Fibroblast of skin of back (primary cell): Measurements from ENCODE around the gene CRACR2B.

ENCODE experiments used
- DNase-seq: peaks from one replicate; pipeline ENCODE4 v3.0.0-alpha.2; 2013

CRACR2B gene

DNA sequence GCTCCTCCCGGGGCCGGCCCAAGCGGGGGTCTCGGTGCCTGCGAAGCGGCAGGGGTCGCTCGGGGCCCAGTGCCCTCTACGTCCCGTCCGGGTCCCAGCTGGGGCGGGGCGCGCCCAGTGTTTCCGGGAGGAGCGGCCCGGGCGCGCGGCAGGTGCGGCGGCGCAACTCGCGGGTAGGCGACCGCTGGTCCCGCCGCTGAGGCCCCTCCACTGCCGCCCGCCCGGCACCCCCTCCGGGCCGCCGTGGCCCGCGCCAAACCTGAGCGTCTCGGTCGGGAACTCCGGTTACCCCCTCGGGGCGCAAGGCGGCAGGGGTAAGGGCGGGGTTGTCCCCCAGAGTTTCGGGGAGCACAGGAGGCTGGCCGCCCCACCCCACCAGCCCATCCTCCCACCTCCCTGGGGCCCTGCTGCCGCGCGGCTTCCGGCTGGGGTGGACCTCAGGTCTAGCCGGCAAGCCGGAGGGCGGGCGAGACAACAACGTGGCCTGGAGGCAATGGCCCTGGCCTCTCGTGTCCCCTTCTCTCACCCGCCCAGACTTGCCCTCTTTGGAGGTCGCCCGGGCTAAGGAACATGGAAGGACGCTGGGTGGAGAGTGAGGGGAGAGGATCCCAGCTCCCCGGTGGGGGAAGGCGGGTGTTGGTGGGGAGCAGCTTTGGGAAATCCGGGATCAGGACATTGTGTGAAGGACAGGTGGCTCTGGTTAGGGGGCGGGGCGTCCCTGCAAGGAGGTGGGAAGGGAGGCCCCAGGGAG lies 398 bp upstream of the CRACR2B start:
- DNase-seq: no peak

DNA sequence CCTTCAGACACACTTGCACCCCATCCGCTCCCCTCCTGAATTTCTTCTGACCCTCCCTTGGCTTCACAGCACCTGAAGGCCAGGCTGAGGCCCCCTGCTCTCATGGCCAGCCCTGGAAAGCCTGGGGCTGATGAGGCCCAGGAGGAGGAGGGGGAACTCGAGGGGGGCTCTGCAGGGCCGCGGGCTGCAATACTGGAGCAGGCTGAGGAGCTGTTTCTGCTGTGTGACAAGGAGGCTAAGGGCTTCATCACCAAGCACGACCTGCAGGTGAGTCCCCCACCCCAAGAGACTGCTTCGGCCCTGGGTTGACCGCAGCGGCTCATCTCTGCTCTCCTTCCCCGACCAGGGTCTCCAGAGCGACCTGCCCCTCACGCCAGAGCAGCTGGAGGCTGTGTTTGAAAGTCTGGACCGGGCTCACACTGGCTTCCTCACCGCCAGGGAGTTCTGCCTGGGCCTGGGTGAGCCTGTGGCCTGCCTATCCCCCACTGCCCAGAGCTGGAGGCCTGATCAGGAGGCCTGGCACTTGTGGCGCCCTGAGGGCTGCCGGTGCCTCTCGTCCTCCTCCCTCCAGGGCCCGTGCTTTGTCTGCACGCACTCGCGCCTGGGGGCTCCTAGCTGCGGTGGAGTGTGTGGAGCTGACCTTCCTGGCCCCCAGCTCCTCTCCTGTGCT lies 922 bp downstream of the CRACR2B start:
- DNase-seq: no peak

DNA sequence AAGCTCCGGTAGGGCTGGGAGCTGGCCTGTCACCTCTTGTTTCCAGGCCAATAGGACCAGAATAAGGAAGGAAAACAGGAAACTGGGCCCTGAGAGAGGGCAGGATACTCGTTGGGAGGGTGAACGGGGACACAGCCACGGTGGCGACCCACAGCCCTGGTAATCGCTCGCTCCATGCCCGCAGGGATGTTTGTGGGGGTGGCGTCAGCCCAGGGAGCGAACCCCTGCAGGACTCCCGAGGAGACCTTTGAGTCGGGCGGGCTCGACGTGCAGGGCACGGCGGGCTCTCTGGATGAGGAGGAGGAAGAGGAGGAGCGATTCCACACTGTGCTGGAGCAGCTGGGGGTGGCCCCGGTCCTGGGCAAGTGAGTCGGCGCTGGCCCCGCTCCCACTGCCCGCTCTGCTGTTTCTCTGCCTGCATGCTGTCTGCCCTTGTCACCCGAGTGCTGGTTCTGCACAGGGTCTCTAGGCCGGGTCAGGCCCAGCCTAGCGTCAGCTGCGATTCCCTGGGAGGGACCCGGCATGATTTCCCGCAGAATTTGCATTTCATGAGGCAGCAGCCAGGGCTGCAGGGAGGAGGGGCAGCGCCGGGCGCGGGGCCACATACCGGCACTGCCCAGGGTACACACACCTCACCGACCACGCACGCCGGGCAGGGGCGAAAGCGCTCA lies 1.6 kb downstream of the CRACR2B start:
- no peak for DNase-seq

DNA sequence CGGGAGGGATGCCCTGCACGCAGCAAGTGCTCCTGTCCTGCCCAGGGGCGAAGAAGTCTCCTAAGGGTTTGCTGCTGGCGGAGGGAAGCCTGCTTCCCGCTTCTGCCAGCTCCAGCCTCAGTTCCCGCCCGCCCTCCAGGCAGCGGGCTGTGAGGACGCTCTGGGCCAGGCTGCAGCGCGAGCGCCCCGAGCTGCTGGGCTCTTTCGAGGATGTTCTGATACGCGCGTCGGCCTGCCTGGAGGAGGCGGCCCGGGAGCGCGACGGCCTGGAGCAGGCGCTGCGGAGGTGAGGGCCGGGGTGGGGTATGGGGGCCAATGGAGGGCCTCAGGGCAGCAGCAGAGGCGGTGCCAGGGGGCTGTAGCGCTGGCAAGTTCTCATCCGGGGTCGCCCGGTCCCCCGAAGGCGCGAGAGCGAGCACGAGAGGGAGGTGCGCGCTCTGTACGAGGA lies 2.2 kb downstream of the CRACR2B start:
- DNase-seq: no peak

DNA sequence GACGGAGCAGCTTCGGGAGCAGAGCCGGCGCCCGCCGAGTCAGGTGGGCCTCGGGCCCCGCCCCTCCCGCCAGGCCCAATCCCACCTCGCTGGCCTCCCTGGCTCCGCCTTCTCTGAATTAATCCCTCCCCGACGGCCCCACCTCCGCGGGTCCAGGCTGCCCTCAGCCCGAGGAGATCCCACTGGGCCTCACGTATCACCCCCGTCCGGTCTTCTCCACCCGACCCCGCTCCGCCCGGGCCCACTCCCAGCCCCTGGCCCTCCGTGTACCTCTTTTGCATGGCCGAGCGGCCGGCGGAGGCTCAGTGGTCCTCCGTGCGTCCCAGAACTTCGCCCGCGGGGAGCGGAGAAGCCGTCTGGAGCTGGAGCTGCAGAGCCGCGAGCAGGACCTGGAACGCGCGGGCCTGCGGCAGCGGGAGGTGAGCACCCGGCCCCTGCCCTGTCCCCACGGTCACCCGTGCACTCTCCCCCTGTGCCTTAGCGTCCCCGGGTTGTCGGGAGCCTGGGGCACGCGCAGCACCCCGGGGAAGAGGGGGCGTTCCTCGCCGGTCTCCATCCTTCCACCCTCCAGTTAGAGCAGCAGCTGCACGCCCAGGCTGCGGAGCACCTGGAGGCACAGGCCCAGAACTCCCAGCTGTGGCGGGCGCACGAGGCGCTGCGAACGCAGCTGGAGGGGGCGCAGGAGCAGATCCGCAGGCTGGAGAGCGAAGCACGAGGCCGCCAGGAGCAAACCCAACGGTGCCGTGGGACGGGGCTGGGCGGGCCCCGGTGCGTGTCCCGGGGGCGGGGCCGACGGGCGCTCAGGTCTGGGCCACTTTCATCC lies 2.8 kb downstream of the CRACR2B start:
- peak; percentile 57 for DNase-seq

DNA sequence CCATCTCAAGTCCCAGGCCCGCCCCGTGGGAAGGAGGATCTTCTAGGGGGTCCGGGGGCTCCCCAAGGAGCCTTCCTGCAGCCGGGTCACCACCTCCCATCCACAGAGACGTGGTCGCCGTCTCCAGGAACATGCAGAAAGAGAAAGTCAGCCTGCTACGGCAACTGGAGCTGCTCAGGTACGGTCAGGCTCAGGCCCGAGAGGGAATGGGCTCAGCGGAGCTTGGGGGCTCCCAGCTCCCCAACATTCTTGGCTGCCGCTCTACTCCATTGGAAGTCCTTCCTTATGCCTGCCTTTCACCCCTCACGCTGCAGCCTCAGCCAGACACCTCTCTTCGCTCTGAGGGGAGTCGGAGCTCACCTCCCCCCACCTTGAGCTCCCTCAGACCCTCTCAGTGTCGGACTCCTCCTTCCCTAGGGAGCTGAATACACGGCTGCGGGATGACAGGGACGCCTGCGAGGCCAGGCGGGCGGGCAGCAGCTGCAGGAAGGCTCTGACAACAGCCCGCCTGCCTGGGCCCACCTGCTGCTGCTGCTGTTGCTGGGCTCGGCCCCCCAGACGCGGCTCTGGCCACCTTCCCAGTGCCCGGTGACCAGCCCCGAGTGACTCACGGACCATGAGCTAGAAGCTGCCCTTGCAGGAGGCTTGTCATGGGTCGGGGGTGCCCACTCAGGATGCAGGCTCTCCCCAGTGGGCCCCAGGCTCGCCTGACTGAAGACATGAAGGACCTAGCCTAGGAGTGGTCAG lies 3.6 kb downstream of the CRACR2B start:
- peak; percentile 54 for DNase-seq

DNA sequence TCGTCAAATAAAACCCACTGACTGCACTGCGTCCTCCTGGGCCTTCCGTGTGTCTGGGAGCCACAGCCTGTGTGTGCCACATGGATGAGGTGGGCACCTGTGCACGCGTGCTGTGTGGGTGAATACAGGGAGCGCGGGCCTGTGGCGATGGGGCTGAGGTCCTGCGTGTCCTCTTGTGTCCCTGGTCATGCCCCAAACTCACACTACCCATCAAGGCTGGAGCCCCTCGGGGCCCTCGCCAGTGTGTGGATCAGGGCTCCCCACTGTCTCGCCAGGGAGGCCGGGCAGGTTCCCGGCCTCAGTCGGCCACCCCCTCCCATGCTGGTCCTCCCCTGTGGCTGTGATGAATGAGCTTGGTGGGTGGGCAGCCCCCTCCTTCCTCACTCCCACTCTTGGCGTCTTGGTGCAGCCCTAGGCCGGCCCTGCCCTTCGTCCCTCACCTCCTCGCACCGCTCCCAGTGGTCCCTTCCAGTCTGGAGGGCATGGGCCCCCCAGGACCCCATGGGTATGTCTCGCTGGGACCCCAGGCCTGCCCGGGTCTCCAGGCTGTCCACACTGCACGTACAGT lies 4.3 kb downstream of the CRACR2B start:
- no peak for DNase-seq

DNA sequence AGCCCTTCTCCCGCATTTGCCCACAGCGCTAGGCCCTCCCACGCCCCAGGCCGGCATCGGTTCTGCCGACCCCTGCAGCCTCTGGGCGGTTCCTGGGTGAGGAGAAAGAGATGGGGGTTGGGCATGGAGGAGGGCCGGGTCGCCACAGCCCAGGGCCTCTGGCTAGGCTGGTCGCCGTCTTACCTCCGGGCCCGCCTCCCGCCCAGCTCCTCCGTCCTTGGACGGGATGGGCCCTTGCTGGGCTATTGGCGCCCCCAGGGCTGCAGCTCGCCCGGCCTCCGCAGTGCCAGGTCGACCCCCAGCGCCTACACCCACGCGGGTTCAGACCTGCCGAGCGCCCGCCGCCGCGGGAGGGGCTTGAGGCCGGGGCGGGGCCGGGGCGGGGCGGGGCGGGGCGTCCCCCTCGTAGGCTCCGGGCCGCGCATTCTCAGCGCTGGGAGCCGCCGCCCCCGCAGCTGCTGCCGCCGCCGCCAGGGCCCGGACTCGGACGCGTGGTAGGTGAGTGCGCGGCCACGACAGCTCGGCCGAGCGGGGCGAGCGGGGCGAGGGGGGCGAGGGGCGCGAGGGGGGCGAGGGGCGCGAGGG lies 4.9 kb downstream of the CRACR2B start, which contains the start of gene CD151:
Gene CD151, plus strand, starts transcription at position 424 of the 585 bp plus-strand sequence. CDS start 3,118 bp downstream, outside the sequence.
- DNase-seq: peak; percentile 62

DNA sequence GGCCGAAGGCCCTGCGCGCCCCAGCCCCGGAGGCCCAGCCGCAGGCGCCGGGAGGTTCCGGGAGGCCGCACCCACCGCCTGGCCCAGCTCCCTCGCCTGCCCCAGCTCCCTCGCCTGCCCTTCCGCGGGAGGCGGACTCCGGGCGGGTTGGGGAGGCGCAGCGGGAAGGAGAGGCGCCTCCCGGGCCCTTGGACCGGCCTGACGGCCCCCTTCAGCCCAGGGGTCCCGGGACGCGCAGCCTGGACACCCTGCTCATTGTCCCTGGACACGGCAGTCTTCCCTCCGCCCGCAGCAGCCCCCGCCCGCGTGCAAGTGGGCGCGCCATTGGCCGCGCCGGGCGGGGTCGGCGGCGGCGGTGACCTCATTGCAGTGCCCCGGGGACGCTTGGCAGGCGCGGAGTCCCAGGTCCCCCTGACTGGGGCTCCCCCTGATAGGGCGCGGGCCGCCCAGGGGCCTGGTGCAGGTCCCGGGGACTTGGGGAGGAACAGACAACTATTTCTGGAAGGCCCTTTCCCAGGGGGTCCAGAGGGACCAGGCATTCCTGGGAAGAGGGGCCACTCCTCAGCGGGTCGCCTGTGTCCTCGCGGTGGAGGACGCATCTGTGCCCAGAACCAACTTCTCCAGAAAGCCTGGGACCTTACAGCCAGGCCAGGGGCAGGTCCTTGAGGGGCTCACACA lies 5.5 kb downstream of the CRACR2B start:
- peak; percentile 62 for DNase-seq

DNA sequence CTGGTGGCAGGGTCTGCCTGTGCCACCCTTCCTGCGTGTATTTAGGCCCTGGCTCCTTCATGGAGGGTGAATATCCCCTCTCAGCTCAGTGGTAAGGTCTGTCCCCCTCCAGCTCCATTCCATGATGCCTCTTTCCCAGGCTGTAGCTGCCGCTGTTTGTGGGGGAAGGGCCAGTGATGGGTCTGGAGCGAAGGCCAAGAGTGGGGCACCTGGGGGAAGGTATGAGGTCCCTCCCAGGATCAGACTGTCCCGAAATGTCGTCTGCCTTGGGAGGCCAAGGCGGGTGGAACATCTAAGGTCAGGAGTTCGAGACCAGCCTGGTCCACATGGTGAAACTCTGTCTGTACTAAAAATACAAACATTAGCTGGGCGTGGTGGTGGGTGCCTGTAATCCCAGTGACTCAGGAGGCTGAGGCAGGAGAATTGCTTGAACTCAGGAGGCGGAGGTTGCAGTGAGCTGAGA lies 6.2 kb downstream of the CRACR2B start:
- no peak for DNase-seq

DNA sequence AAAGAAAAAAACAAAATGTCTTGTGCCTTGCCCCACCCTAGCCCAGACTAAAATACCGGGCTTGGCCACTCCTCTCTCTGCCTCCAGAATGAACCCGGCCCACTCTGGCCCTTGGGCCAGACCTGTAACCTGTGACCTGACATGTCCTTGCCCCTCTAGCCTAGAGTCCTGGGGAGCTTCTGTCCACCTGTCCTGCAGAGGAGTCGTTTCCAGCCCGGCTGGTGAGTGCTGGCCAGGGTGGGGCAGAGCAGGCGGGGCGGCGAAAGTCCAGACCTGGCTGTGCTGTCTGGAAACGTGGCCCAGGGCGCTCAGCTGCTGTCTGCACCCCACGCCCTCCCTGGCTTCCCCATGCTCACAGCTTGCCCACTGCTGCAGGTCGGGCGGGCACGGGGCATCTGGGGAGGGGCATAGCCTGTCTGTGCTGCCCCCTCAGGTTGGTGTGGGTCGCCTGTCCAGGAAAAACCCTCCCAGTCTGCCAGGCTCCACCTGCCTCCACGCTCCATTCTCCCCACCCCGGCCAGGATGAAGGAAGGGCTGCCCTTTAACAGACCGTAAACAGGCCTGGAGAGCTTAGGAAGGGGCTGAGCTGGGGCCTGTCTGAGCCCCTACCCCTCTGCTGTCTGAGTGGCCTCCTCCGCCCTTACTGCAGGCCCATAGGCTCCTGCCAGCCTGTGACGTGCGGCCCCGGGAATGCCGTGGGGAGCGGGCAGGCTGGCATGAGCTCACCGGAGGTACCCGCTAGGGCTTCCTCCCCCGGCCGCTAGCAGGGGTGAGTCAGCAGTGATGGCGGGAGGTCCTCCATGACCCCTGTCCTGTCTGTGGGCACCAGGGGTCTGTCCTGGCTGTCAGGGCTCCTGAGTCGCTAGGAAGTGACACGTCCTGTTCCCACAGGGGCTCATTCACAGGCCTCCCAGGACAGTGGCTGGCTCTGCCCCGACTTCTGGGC lies 6.9 kb downstream of the CRACR2B start:
- DNase-seq: peak; percentile 84

DNA sequence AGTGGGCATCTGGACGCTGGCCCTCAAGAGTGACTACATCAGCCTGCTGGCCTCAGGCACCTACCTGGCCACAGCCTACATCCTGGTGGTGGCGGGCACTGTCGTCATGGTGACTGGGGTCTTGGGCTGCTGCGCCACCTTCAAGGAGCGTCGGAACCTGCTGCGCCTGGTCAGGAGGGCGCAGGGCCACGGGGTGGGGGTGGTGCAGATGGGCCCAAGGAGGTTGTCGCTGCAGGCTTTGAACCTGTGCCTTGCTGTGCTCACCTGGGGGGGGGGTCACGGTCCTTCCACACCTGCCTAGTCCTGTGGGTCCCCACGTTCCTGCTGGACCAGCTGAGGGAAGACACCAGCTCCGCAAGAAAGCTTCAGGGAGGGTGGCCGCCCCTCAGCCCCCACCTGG lies 8.6 kb downstream of the CRACR2B start:
- DNase-seq: no peak

DNA sequence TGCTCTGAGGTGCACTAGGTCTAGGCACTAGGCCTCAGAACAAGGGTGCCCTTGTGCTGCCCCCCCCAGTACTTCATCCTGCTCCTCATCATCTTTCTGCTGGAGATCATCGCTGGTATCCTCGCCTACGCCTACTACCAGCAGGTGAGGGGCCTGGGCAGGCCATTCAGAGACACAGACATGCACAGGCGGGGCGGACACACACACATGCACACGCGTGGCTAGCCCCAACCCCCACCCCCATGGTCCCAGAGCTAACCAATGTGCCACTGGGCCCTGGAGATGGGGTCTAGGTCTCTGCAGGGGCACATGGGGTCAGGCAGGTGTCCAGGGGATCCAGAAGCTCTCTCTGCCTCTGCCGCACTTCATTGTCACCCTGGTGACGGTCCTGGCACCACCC lies 9.0 kb downstream of the CRACR2B start:
- no peak for DNase-seq

DNA sequence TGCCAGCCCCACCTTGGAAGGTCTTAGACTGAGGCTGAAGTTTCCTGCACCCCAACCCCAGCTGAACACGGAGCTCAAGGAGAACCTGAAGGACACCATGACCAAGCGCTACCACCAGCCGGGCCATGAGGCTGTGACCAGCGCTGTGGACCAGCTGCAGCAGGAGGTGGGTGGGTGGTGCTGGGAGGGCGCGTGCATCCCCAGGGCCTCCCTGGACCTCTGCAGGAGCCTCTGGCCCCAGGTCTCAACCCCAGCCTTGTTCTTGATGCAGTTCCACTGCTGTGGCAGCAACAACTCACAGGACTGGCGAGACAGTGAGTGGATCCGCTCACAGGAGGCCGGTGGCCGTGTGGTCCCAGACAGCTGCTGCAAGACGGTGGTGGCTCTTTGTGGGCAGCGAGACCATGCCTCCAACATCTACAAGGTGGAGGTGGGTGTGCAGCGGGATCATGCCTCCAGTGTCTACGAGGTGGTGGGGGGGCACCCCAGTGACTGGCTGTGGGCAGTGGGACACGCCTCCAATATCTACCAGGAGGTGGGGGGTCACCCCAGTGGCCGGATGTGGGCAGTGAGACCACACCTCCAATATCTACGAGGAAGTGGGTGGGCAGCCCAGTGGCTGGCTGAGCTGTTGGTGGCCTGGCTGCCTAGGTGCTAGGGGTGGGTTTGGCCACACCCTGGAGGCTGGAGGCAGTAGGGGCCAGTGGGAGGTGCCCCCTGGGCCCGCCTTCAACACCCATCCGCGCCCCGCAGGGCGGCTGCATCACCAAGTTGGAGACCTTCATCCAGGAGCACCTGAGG lies 9.7 kb downstream of the CRACR2B start:
- no peak for DNase-seq

DNA sequence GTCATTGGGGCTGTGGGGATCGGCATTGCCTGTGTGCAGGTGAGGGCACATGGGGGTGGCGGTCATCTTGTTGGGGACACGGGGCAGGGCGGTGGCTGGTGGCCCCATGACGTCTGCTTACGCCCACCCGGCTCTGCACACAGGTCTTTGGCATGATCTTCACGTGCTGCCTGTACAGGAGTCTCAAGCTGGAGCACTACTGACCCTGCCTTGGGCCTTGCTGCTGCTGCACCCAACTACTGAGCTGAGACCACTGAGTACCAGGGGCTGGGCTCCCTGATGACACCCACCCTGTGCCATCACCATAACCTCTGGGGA lies 10.2 kb downstream of the CRACR2B start:
- no peak for DNase-seq

DNA sequence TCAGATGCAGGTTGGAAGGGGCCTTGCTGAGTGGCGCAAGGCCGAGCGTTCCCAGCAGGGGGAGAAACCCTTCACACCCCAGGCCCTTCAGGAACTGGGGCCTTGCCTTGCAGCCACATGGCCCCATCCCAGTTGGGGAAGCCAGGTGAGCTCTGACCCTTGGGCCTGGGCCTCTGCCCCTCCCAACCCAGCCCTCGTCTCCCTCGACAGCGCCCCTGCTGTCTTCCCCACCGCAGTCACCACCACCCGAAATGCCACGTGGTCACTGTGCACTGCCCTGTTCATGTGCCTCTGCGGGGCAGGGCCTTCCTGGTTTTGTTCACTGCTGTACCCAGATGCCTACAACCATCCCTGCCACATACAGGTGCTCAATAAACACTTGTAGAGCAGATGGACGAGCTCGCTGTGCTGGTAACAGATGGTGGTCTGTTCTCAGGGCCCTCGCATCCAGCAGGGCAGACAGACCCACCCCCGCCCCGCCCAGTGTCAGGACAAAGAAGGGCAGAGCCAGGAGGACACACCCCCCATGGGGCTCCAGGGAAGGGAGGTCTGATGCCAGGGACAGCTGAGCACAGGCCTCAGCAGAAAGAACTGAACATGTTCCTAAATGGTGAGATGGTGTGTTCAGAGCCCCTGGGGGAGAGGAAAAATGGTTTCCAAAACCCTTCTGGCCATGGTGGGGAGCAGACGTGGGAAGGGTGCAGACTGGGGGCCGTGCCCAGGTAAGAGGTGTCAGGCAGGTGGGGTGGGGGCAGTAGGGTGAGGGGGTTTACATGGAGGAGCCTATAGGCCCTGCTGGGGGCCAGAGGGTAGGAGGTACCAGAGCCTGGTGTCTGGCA lies 10.9 kb downstream of the CRACR2B start:
- no peak for DNase-seq

DNA sequence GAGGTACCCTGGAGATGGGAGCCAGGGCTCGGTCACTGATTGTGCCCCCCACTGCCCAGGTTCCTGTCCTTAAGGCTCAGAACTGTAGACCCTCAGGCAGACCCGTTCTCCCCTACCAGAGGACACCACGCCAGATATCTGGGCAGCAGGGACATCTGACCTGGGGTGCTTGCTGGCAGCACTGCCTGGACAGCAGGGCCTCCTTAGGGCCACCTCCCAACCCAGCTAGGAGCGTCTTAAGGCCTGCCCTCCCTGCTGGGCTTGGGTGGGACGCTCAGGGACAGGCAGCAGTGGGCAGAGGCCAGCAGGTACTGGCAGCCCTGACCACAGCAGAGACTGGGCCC lies 11.5 kb downstream of the CRACR2B start:
- no peak for DNase-seq
